Caco-2 (cell line): ENCODE results near the gene GCNT3. TPM values are rescaled to one million over a fixed set of nuclear protein-coding genes. Genes with fewer than 3 reads are reported as not detected.
"Not testable (repeated sequence)": the region's sequence is repeated elsewhere in the genome, so short reads cannot be mapped to it uniquely, and the experiment has no call there.

ENCODE experiments used
- BruUV-seq: library from RNA; stranded (reverse); fragments of 400-500 nt; replicated peaks from 2 replicates; lab custom pipeline; 2021; lab: Mats Ljungman, UMichigan
- CTCF ChIA-PET: fragments of 300-600 bp; sonication (Branson Sonifier 250); formaldehyde crosslinking; loops from one replicate; lab custom pipeline; 2022; ENCODE audit warnings: antibody characterized with exemption; lab: Charles Lee
- POLR2A ChIA-PET: fragments of 300-600 bp; sonication (Branson Sonifier 250); formaldehyde crosslinking; loops from one replicate; lab custom pipeline; 2022; ENCODE audit warnings: antibody characterized with exemption; lab: Charles Lee
- DNase-seq, 2 experiments: peaks; one replicate each; pipeline versions ENCODE4 v3.0.0 to v3.0.0-alpha.2; 2020 to 2022
- H3K27me3 ChIP-seq: replicated peaks from 2 replicates; pipeline ENCODE4 v1.6.0; 2011; ENCODE audit warnings: low read length; ENCODE audit not compliant: control insufficient read depth, insufficient read depth
- H3K36me3 ChIP-seq: 2 replicates; pipeline ENCODE4 v1.5.1; 2011; ENCODE audit warnings: low read length; ENCODE audit not compliant: control insufficient read depth, insufficient read depth
- H3K4me1 ChIP-seq: fragments of 250-450 bp; sonication (Bioruptor Pico); 2 replicates; pipeline ENCODE4 v1.5.1; 2020; ENCODE audit warnings: mild to moderate bottlenecking
- H3K4me3 ChIP-seq: 2 replicates; pipeline ENCODE4 v1.5.1; 2011; ENCODE audit warnings: low read depth, mild to moderate bottlenecking, control low read depth, low read length
- H3K9me3 ChIP-seq: fragments of 250-450 bp; sonication (Bioruptor Pico); 2 replicates; pipeline ENCODE4 v1.5.1; 2020; ENCODE audit warnings: mild to moderate bottlenecking, moderate library complexity
- H3K27ac Mint-ChIP-seq: one replicate; pipeline ENCODE4 v1.8.0; 2022; ENCODE audit warnings: mixed read lengths; ENCODE audit not compliant: unreplicated experiment
- H3K27me3 Mint-ChIP-seq: one replicate; pipeline ENCODE4 v1.8.0; 2022; ENCODE audit warnings: mixed read lengths; ENCODE audit not compliant: insufficient read depth, unreplicated experiment
- H3K36me3 Mint-ChIP-seq: one replicate; pipeline ENCODE4 v1.8.0; 2022; ENCODE audit warnings: mild to moderate bottlenecking, mixed read lengths; ENCODE audit not compliant: insufficient read depth, unreplicated experiment
- H3K4me1 Mint-ChIP-seq: one replicate; pipeline ENCODE4 v1.8.0; 2022; ENCODE audit warnings: low read depth, mixed read lengths; ENCODE audit not compliant: unreplicated experiment
- H3K4me3 Mint-ChIP-seq: one replicate; pipeline ENCODE4 v1.8.0; 2022; ENCODE audit warnings: mild to moderate bottlenecking, moderate library complexity, mixed read lengths; ENCODE audit not compliant: unreplicated experiment
- H3K9me3 Mint-ChIP-seq: one replicate; pipeline ENCODE4 v1.8.0; 2022; ENCODE audit warnings: mixed read lengths; ENCODE audit not compliant: unreplicated experiment
- intact Hi-C: fragments of 100-400 bp; cut with micrococcal nuclease; formaldehyde crosslinking; loops from one replicate; pipeline ENCODE4 v1.10.0; 2022; ENCODE audit not compliant: unreplicated experiment
- total RNA-seq: library from RNA; stranded (reverse); gene quantifications from 2 replicates; pipeline ENCODE4 v1.2.3, GENCODE V29; 2022
- TF ChIP-seq, protein P1 (sequence below), 2 experiments: fragments of 200-600 bp in 1 of 2; IDR thresholded peaks; 1 replicate in 1 of 2; 2 replicates in 1 of 2; pipeline versions ENCODE4 v1.5.1 to v1.8.0; 2011 to 2022; ENCODE audit warnings: antibody characterized with exemption in 1 of 2, control low read depth in 1 of 2, inconsistent platforms in 1 of 2, low read depth in 1 of 2, low read length in 1 of 2, mild to moderate bottlenecking in 1 of 2, moderate library complexity in 1 of 2; ENCODE audit not compliant: insufficient read depth in 1 of 2, severe bottlenecking in 1 of 2, unreplicated experiment in 1 of 2

Gene GCNT3
- total RNA-seq, 1 experiment from 2014 or later, result 1.9 TPM

GRCh38 chr15:59644756-59645155 lies 33.2 kb downstream of the GCNT3 start:
- BruUV-seq, result no TSS peak
- H3K27me3 ChIP-seq, result no peaks in the 10 kb centered on the region
- Mint-ChIP-seq H3K36me3 (peaks cover 48% of the 10 kb centered on the region), H3K27ac (no peak overlapping the region), H3K4me1 (peaks cover 7% of the 10 kb centered on the region), H3K4me3 (no peak overlapping the region), H3K9me3 (no peaks in the 10 kb centered on the region), H3K27me3 (no peaks in the 10 kb centered on the region)
- DNase-seq, result no peak
- H3K4me3 ChIP-seq, result no peak overlapping the region
- ChIA-PET POLR2A (interaction anchor here (1.1 kb wide), 1 partner anchor 13 kb away, joined by 6 read pairs; the partner anchor contains the start of gene GTF2A2), CTCF (interaction anchor here (0.6 kb wide), 1 partner anchor 10 kb away, joined by 3 read pairs; no protein-coding TSS in a partner anchor)
- intact Hi-C loops, result no loop called here
- TF ChIP-seq, protein P1, sequence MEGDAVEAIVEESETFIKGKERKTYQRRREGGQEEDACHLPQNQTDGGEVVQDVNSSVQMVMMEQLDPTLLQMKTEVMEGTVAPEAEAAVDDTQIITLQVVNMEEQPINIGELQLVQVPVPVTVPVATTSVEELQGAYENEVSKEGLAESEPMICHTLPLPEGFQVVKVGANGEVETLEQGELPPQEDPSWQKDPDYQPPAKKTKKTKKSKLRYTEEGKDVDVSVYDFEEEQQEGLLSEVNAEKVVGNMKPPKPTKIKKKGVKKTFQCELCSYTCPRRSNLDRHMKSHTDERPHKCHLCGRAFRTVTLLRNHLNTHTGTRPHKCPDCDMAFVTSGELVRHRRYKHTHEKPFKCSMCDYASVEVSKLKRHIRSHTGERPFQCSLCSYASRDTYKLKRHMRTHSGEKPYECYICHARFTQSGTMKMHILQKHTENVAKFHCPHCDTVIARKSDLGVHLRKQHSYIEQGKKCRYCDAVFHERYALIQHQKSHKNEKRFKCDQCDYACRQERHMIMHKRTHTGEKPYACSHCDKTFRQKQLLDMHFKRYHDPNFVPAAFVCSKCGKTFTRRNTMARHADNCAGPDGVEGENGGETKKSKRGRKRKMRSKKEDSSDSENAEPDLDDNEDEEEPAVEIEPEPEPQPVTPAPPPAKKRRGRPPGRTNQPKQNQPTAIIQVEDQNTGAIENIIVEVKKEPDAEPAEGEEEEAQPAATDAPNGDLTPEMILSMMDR (IDR thresholded peaks at IDR 0.05; ENCODE audit: insufficient read depth in 1 of 2, low read depth in 1 of 2, low read length in 1 of 2, severe bottlenecking in 1 of 2, unreplicated experiment in 1 of 2), result no peak
- H3K9me3 ChIP-seq, result no peaks in the 10 kb centered on the region
- H3K4me1 ChIP-seq, result peaks cover 9% of the 10 kb centered on the region; the same call in 1 of the 2 replicates
- no peaks in the 10 kb centered on the region for H3K36me3 ChIP-seq

- BruUV-seq, H3K4me3 ChIP-seq, DNase-seq, CTCF ChIA-PET, H3K36me3 ChIP-seq, H3K27me3 Mint-ChIP-seq, H3K9me3 Mint-ChIP-seq, H3K27me3 ChIP-seq, H3K4me3 Mint-ChIP-seq, H3K9me3 ChIP-seq, intact Hi-C loops, H3K27ac Mint-ChIP-seq: not testable (repeated sequence)
- Mint-ChIP-seq H3K4me1 (peaks cover 13% of the 10 kb centered on the region), H3K36me3 (peaks cover 59% of the 10 kb centered on the region)
- POLR2A ChIA-PET, result interaction anchor here (1.1 kb wide), 1 partner anchor 12 kb away, joined by 6 read pairs; the partner anchor contains the start of gene GTF2A2
- H3K4me1 ChIP-seq, result peaks cover 20% of the 10 kb centered on the region
Measured at GRCh38 chr15:59645812-59646211, 34.2 kb downstream of the GCNT3 start.

DNA sequence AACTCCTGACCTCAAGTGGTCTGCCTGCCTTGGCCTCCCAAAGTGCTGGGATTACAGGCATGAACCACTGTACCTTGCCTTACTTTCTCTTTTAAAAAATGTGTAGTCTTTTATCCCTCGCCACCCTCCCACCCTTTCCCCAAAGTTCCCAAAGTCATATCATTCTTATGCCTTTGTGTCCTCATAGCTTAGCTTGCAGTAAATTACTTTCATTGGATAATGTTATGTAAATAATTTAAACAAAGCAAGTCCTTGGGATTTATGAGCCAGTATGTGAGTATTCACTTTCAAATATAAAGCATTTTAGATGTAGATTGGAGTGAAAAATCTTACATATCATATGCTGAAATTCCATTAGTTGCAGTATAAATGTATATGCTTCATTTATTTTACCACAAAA lies 34.7 kb downstream of the GCNT3 start:
- no peaks in the 10 kb centered on the region for H3K27me3 ChIP-seq
- Mint-ChIP-seq H3K27ac (no peak overlapping the region), H3K4me1 (peaks cover 14% of the 10 kb centered on the region), H3K36me3 (peaks cover 63% of the 10 kb centered on the region), H3K9me3 (no peaks in the 10 kb centered on the region), H3K4me3 (no peak overlapping the region), H3K27me3 (no peaks in the 10 kb centered on the region)
- H3K36me3 ChIP-seq, result no peaks in the 10 kb centered on the region
- TF ChIP-seq, protein P1 (IDR thresholded peaks at IDR 0.05; ENCODE audit: insufficient read depth in 1 of 2, low read depth in 1 of 2, low read length in 1 of 2, severe bottlenecking in 1 of 2, unreplicated experiment in 1 of 2), result no peak
- ChIA-PET CTCF (interaction anchor here (0.6 kb wide), 1 partner anchor 1140 kb away, joined by 7 read pairs; no protein-coding TSS in a partner anchor), POLR2A (no interaction called here)
- no TSS peak for BruUV-seq
- H3K9me3 ChIP-seq, result no peaks in the 10 kb centered on the region
- no peak overlapping the region for H3K4me3 ChIP-seq
- DNase-seq, result no peak
- intact Hi-C loops, result no loop called here
- peaks cover 24% of the 10 kb centered on the region for H3K4me1 ChIP-seq
